Pancreas (tissue), 10 donors: ENCODE data around the gene CHD5. TPM values are rescaled to one million over a fixed set of nuclear protein-coding genes. Genes with fewer than 3 reads are reported as not detected.

ENCODE experiments used
- ATAC-seq, 4 donors: fragments of 200-7000 bp; cut with Tn5 transposase; one replicate each; pipeline versions ENCODE4 v1.8.0 to v1.9.1; 2020; ENCODE audit warnings: mild to moderate bottlenecking in 4 of 4, moderate library complexity in 4 of 4
- DNase-seq, 6 donors: peaks; one replicate each; pipeline ENCODE4 v3.0.0-alpha.2; 2020
- FAIRE-seq: peaks from 2 replicates; lab custom pipeline; 2012; peaks lifted over from hg19 to GRCh38; lab: Jason Lieb, UNC
- H3K27ac ChIP-seq, 4 donors: fragments of 200-600 bp; sonication (generic); 1 replicate in 3 of 4; 2 replicates in 1 of 4; pipeline versions ENCODE4 v1.5.0 to v1.8.0; 2020
- H3K27me3 ChIP-seq, 4 donors: fragments of 200-600 bp; one replicate each; pipeline ENCODE4 v1.8.0; 2021
- H3K36me3 ChIP-seq, 3 donors: fragments of 200-600 bp; sonication (generic) in 1 of 3; one replicate each; pipeline versions ENCODE4 v1.5.0 to v1.8.0; 2020 to 2021
- H3K4me1 ChIP-seq, 3 donors: fragments of 200-600 bp; one replicate each; pipeline ENCODE4 v1.8.0; 2021
- H3K4me3 ChIP-seq, 4 donors: fragments of 200-600 bp; sonication (generic) in 2 of 4; one replicate each; pipeline versions ENCODE4 v1.5.0 to v1.8.0; 2020 to 2021
- H3K9me3 ChIP-seq, 4 donors: fragments of 200-600 bp; one replicate each; pipeline ENCODE4 v1.8.0; 2021
- WGBS, 2 donors: extraction: QIAGEN DNeasy Blood & Tissue Kit; methylation state at CpG; one replicate each; pipeline ENCODE4 v1.1.7; 2013; 5-methylcytosine and 5-hydroxymethylcytosine counted together
- intact Hi-C, 3 donors: fragments of 100-400 bp; cut with DNase I; formaldehyde crosslinking; loops; one replicate each; pipeline versions ENCODE4 v1.11.1 to v1.14.2; 2022
- polyA plus RNA-seq, 2 donors: library from polyadenylated mRNA; stranded (reverse); fragments of 200-250 nt; gene quantifications; one replicate each; pipeline ENCODE4 v1.2.3, GENCODE V29; 2013
- total RNA-seq, 6 donors: library from RNA; stranded (reverse); fragmentation: NEBNext Ultra II Directional in 4 of 6; extraction: Animal tissue kit (Norgen Biotek cat#: 25700) in 4 of 6; gene quantifications; one replicate each; pipeline versions ENCODE4 v1.2.1 to v1.2.4, GENCODE V29; 2021 to 2023
- TF ChIP-seq, protein P1 (sequence below), 4 donors: fragments of 200-600 bp; sonication (generic) in 3 of 4; IDR thresholded peaks; one replicate each; pipeline versions ENCODE4 v1.5.0 to v1.8.0; 2021; ENCODE audit warnings: antibody characterized with exemption in 4 of 4
- donor health status: healthy with polysubstance abuse.
- donor health status: DM: no; HTN: no; CAD: no; lungs with moderate emphysema.
- donor health status: DM: no; HTN: no; CAD: no.
- donor health status: control.
- donor health status: control.
- donor health status: Bipolar disorder and iron deficiency.
- donor health status: DM: yes; HTN: yes; CAD: no.
- donor health status: DM: no; HTN: no; CAD: no.
- donor health status: DM: no; HTN: no; CAD: no.
- donor health status: DM: yes; HTN: yes; CAD: no.

CHD5 gene
- total and polyA plus RNA-seq, 8 donors: 0.09 to 2.9 (median 0.40) TPM

DNA sequence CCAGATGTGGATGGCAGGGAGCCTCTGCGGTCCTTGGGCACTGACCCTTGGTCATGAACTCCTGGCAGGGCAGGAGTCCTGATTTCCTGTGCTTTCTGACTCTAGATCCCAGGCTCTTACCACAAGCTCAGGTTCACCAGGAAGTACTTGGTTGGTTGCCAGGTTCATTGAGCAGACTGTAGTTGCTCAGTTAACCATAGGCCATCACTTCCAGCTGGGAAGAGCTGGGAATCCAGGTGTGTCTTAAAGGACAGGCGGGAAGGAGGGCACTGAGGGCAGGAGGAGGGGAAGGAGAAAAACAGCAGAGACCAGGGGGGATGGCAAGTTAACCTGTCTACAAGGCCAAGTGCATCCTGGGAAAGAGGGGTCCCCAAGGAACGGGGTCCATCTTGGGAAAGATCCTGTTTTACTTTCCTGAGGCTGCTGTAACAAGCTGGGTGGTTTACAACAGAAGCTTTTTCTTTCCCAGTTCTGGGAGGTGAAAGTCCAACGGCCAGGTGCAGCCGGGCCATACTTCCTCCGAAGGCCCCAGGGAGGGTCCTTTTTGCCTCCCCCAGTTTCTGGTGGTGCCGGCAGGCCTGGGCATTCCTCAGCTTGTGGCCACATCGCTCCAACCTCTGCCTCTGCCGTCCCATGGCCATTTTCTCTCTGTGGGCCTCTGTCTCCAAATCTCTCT, 122.8 kb downstream of the CHD5 start:
- TF ChIP-seq, protein P1, sequence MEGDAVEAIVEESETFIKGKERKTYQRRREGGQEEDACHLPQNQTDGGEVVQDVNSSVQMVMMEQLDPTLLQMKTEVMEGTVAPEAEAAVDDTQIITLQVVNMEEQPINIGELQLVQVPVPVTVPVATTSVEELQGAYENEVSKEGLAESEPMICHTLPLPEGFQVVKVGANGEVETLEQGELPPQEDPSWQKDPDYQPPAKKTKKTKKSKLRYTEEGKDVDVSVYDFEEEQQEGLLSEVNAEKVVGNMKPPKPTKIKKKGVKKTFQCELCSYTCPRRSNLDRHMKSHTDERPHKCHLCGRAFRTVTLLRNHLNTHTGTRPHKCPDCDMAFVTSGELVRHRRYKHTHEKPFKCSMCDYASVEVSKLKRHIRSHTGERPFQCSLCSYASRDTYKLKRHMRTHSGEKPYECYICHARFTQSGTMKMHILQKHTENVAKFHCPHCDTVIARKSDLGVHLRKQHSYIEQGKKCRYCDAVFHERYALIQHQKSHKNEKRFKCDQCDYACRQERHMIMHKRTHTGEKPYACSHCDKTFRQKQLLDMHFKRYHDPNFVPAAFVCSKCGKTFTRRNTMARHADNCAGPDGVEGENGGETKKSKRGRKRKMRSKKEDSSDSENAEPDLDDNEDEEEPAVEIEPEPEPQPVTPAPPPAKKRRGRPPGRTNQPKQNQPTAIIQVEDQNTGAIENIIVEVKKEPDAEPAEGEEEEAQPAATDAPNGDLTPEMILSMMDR (IDR thresholded peaks at IDR 0.05): no peak
- ATAC-seq: no peak

DNA sequence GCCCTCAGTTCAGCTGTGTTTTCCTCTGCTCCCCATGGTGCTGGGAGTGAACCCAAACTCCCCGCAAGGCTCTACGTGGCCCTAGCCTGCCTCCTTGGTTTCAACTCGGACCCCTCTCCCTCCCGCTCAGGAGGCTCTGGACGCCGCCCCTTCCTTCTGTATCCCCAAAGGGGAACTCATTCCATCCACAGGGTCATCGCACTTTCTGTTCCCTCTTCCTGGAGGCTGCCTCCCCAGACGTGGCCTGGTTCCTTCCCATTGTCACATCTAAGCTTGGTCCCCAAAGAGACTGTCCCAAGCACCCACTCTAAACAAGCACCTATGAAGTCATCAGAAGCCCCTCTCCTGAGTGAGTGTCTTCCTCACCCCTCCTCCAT, 123.6 kb downstream of the CHD5 start:
- no peaks in the 10 kb centered on the region for H3K36me3 ChIP-seq
- H3K27me3 ChIP-seq: no peaks in the 10 kb centered on the region
- 71 to 77% methylated on average over 8 of the region's 8 CpGs for WGBS, 2 donors
- no peaks in the 10 kb centered on the region for H3K9me3 ChIP-seq
- DNase-seq: no peak
- H3K27ac ChIP-seq: no peak overlapping the region
- intact Hi-C loops: loop anchor here in 1 of 3 donors (10.0 kb wide), 1 partner anchor 188 kb away; the partner anchor contains the start of gene HES3
- TF ChIP-seq, protein P1 (IDR thresholded peaks at IDR 0.05): no peak
- no peaks in the 10 kb centered on the region for H3K4me1 ChIP-seq
- FAIRE-seq: no peak
- ATAC-seq: peak in 2 of 4 donors; percentile 53 to 66
- H3K4me3 ChIP-seq: no peak overlapping the region

More for the DNA sequence above, 122.8 kb downstream of the CHD5 start:
- Histone ChIP-seq H3K27ac (no peak overlapping the region), H3K9me3 (no peaks in the 10 kb centered on the region), H3K4me3 (no peak overlapping the region), H3K4me1 (no peaks in the 10 kb centered on the region), H3K36me3 (no peaks in the 10 kb centered on the region), H3K27me3 (no peaks in the 10 kb centered on the region)
- intact Hi-C loops: loop anchor here in 1 of 3 donors (10.0 kb wide), 1 partner anchor 187 kb away; the partner anchor contains the start of gene HES3
- FAIRE-seq: no peak
- no peak for DNase-seq
- 57 to 63% methylated on average over 9 of the region's 9 CpGs for WGBS, 2 donors

DNA sequence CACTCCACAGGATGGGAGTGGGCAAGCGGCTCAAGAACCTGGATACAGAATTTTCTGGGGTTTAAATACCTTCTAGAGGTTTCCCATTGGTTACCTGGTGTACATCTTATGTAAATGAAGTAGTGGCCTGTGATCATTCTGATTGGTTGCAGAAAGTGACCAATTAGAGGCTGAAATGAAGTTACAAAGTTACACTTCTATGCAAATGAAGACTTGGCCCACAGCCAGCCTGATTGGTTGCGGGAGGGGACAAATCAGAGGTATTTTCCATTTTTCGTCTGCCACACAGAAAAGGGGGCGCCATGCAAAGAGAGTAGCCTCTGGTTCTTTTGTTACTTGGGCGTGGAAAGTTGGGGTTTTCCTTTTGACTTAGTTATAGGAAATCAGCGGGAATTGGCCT, 125.5 kb downstream of the CHD5 start:
- DNase-seq: no peak
- intact Hi-C loops: loop anchor here in 1 of 3 donors (10.0 kb wide), 1 partner anchor 190 kb away; the partner anchor contains the start of gene HES3
- no peak for ATAC-seq
- no peak for FAIRE-seq
- Histone ChIP-seq H3K36me3 (no peaks in the 10 kb centered on the region), H3K27ac (no peak overlapping the region), H3K27me3 (no peaks in the 10 kb centered on the region), H3K9me3 (no peaks in the 10 kb centered on the region), H3K4me1 (no peaks in the 10 kb centered on the region), H3K4me3 (no peak overlapping the region)
- 70 to 83% methylated on average over 6 of the region's 6 CpGs for WGBS, 2 donors
- TF ChIP-seq, protein P1 (IDR thresholded peaks at IDR 0.05): no peak

DNA sequence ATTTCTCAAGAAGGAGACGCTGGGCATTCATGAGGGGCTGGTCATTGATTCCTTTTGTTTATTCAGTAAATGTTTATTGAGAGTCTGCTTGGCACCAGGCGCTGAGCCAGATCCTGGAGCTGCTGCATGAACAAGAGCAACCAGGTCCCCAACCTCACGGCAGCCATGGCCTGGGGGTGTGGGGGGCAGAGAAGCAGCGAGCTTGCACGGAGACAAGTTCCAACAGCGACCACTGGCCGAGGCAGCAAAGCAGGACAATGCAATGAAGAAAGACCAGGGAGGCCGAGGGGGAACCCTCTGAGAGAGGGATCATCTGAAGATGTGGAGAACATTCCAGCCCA, 126.9 kb downstream of the CHD5 start:
- no peaks in the 10 kb centered on the region for H3K36me3 ChIP-seq
- TF ChIP-seq, protein P1 (IDR thresholded peaks at IDR 0.05): peak in 1 of 4 donors; percentile 1
- WGBS, 2 donors: 18 to 22% methylated on average over 8 of the region's 8 CpGs
- H3K27ac ChIP-seq: no peak overlapping the region
- ATAC-seq: no peak
- no peaks in the 10 kb centered on the region for H3K27me3 ChIP-seq
- no peak overlapping the region for H3K4me3 ChIP-seq
- no peak for DNase-seq
- no peaks in the 10 kb centered on the region for H3K9me3 ChIP-seq
- intact Hi-C loops: loop anchor here in 1 of 3 donors (10.0 kb wide), 1 partner anchor 192 kb away; the partner anchor contains the start of gene HES3
- H3K4me1 ChIP-seq: no peaks in the 10 kb centered on the region
- no peak for FAIRE-seq
